T-helper 22 cell (primary cell): ENCODE data around the gene GOLGA8B.
"Not testable (repeated sequence)": the region's sequence is repeated elsewhere in the genome, so short reads cannot be mapped to it uniquely, and the experiment has no call there.

ENCODE experiments used
- DNase-seq: peaks from one replicate; pipeline ENCODE4 v3.0.0-alpha.2; 2020; ENCODE audit warnings: low read depth

GOLGA8B gene

GRCh38 chr15:34560814-34561213, 22.6 kb downstream of the GOLGA8B start:
- not testable (repeated sequence) for DNase-seq

DNA sequence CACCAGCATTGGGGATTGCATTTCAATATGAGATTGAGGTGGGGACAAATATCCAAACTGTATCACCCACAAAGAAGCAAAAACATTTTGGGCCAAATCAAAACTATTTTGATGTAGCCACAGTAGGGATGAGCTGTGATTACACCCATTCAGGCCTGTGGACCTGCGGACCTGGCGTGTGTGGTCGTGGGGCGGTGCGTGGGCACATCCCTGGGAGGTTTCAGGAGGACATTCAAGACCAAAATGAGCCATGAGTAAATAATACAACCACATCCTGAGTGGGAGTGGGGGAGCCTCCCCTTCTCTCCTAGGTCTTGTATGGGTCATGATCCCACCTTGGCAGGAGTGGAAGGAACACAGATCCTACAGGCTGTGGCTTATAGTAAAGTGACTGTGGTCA, 23.7 kb downstream of the GOLGA8B start:
- not testable (repeated sequence) for DNase-seq

GRCh38 chr15:34555162-34555561, 28.3 kb downstream of the GOLGA8B start:
- DNase-seq, result not testable (repeated sequence)

DNA sequence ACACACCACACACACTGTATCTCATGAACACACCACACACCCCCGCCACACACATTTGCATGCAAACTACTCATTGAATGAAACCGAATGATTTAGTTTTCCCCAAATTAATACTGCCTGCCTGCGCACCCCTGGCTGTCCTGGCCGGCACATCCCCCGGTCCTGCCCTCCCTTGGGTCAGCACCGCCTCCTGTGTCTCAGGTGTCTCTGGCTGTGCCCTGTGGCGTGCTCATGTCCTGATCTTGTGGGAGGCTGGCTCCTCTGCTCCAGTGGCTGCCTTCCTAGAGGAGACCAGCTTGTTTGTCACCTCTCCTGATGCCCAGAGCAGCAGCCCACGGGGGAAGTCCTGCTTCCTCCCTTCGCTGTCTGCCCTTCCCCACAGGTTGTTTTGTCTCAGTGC, 28.7 kb downstream of the GOLGA8B start:
- DNase-seq, result not testable (repeated sequence)

DNA sequence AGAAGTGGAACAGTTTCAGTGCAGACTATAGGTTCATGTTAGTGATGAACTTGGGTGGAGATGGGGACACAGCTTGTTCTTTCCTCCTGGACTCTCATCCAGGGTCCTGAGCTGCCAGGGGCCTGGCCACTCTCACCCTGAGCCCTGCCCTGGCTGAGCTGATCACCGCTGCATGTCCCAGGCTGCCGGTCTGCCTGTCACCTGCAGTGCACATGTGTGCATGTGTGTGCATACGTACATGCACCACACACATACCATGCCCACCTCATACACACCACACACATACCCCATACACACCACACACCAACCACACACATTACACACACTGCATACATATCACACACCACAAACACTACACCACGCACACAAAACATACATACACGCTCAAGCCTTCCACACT, 29.3 kb downstream of the GOLGA8B start:
- DNase-seq, result not testable (repeated sequence)

DNA sequence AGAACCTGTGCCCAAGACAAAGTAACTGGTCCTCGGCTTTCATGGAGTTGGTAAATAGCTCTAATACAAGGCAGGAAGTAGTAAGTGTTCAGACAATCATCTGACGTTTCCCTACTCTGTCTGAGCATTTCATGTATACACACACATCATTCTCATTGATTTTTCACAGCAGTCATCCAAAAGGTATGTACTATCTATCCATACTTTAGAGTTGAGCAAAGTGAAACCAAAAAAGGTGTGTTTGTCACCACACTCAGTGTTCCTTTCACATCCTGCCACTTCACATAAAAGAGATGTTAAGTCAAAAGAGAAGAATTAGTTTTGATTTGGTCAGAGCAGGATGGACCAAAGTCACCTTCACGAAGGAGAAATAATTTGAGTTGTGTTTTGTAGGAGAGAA, 33.3 kb downstream of the GOLGA8B start:
- DNase-seq, result not testable (repeated sequence)

- not testable (repeated sequence) for DNase-seq
Observed at GRCh38 chr15:34549381-34549809, 34.1 kb downstream of the GOLGA8B start.

GRCh38 chr15:34543860-34544649, 39.4 kb downstream of the GOLGA8B start:
- not testable (repeated sequence) for DNase-seq

GRCh38 chr15:34535857-34536256, 47.6 kb downstream of the GOLGA8B start:
- DNase-seq, result not testable (repeated sequence)
